ENCODE measurements around the gene HIBADH.
A peak's percentile ranks its signal among the peaks of the same experiment; 100 is the strongest.

The HIBADH gene

GRCh38 chr7:27635728-27636127, 27.0 kb downstream of the HIBADH start:
- no peak for DNase-seq

DNA sequence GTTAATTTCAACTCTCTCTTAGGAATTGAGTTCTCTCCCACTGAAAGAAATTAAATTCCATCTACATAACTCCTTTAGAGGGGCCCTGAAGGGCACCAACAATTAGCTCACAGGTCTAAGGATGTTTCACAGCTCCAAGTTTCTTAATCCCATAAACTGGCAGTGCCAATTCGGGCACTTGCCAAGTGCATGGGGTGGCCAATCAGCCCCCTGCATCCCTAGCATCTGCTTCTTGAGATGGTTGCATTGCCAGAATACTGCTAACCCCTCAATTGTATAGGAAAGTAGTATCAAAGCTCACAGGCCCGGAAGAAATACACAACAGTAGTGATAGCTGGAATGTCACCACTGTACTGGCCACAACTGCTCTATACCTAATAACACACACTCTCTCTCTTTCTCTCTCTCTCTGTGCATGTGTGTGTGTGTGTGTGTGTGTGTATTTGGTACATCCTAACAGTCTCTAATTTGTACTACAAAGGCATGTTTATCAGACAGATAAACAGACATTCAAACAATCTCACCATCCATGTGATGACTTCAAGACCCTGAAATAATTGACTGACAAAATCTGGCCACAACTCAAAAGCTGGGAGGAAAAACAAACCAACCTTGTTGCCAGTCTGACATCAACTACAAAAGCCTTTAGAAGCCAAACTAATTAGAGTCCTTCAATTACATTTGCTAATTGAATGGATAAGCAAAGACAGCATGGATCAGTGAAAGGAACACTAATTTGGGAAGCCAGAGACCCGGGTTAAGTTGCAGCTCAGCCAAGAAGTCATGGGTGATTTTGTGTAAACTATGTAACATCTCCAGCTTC, 27.8 kb downstream of the HIBADH start:
- peak; percentile 37 for DNase-seq

DNA sequence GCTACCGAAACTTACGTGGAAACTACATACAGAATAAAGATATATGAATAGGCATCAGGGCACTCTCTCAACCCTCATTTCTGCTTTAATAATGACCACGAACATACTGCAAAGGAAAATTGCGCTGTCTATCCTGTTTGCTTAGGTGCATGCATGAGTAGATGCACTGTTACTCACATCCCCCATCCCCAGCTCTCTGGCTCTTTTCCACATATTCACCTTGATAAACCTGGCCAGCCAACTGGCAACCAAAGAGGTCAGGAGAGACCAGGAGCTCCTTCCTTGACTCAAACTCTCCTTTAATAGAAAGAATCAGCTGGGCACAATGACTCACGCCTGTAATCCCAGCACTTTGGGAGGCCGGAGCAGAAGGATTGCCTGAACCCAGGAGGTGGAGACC, 29.6 kb downstream of the HIBADH start:
- no peak for DNase-seq

DNA sequence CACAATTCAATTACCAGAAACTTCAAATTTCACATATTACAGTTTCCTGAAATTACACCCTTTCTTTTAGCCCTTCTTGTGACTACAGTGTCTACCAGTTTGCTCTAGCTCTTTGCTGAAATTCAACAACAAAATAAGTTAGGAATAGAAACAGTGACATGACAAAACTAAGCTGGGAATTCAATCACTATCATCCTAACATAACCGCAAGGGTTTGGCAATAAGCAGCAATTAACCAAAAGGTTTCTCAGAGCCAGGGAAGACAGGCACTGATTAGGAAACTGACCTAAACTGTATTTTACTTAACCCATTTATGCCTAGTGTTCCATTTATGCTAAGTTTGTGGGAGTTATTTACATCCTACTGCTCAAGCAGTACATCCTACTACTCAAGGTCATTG, 31.3 kb downstream of the HIBADH start:
- no peak for DNase-seq

GRCh38 chr7:27627146-27627545, 35.5 kb downstream of the HIBADH start:
- no peak for DNase-seq

- DNase-seq = peak; percentile 35
Observed at GRCh38 chr7:27619492-27619891, 43.2 kb downstream of the HIBADH start.

- no peak for DNase-seq
Observed at GRCh38 chr7:27617651-27618381, 44.9 kb downstream of the HIBADH start.

DNA sequence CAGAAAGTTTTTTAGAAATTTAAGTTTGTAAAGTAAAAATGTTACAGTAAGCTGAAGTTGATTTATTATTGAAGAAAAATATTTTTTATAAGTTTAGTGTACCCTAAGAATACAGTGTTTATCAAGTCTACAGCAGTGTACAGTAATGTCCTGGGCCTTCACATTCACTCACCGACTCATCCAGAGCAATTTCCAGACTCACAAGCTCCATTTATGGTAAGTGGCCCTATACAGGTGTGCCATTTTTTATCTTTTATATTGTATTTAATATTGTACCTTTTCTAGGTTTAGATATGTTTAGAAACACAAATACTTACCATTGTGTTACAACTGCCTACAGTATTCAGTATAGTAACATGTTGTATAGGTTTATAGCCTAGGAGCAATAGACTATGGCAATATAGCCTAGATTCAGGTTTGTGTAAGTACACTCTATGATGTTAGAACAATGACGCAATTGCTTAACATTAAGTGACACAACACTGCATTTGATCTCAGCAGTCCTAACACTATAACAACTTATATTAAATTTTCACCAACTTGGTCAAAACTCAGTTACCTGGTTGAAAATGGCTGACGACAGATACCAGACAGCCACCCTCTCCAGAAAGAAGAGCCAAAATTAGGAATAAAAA, 45.7 kb downstream of the HIBADH start:
- DNase-seq = no peak

GRCh38 chr7:27616186-27616491, 46.5 kb downstream of the HIBADH start:
- DNase-seq = no peak

- DNase-seq = no peak
Observed at GRCh38 chr7:27615420-27616185, 47.1 kb downstream of the HIBADH start.

DNA sequence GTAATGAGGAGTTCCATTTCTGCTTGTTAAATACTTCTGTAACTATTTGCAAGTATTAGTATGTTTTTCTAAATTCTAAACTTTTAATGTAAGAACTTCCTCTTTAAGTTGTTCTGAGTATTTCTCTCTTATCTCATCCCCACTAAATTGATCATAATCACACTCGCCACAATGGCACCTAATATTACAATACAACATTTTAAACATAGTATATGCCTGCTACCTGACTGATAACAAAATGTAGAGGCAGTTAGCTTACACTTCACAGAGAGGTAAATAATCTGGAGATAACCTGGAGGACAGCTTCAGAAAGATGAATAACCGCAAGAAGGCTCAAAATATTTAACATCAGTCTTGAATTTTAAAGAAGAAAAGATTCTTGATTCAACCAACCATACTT, 48.6 kb downstream of the HIBADH start:
- DNase-seq = no peak

- peak; percentile 58 for DNase-seq
Observed at GRCh38 chr7:27611059-27611458, 51.6 kb downstream of the HIBADH start.

- DNase-seq = no peak
Observed at GRCh38 chr7:27608776-27609495, 53.7 kb downstream of the HIBADH start.

- DNase-seq = no peak
Observed at GRCh38 chr7:27607210-27607606, 55.5 kb downstream of the HIBADH start.

- DNase-seq = no peak
Observed at GRCh38 chr7:27606270-27607209, 56.1 kb downstream of the HIBADH start.

GRCh38 chr7:27605689-27606269, 56.9 kb downstream of the HIBADH start:
- DNase-seq = peak; percentile 38

- DNase-seq = no peak
Observed at GRCh38 chr7:27605283-27605682, 57.4 kb downstream of the HIBADH start.

DNA sequence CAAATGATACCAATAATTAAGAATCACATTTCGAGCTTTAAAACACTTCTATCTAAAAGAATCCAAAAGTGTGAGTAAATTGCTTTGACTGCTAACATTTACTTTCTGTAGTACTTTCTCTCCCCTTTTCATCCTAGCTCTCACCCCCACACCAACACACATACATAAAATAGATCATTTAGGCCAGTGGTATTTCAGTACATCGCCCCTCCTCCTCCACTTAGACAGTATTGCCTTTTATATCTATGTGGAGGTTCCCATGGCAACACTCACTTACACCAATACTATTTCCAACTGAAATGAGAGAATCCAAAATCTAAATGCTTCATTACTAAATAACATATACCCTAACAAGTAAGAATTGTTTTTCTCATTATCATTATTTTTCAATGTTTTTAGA, 58.9 kb downstream of the HIBADH start:
- no peak for DNase-seq

- no peak for DNase-seq
Observed at GRCh38 chr7:27602766-27603165, 59.9 kb downstream of the HIBADH start.

GRCh38 chr7:27601217-27601616, 61.5 kb downstream of the HIBADH start:
- DNase-seq = no peak

GRCh38 chr7:27600247-27600646, 62.4 kb downstream of the HIBADH start:
- no peak for DNase-seq

All from eye (tissue), 1 donor.